ENCODE results near the gene CD58. TPM values are rescaled to one million over a fixed set of nuclear protein-coding genes. Genes with fewer than 3 reads are reported as not detected.

Gene CD58
- total and polyA plus RNA-seq, 3 experiments from 2014 or later: 29.9 to 49.1 (median 30.7) TPM

- Histone ChIP-seq H3K36me3 (ENCODE audit: insufficient read depth, low read length) (no peaks in the 10 kb centered on the region), H3K4me1 (ENCODE audit: insufficient read depth, low read length) (no peaks in the 10 kb centered on the region), H3K9me3 (ENCODE audit: low read length) (no peaks in the 10 kb centered on the region), H3K27ac (ENCODE audit: low read depth, low read length) (no peak overlapping the region), H3K27me3 (ENCODE audit: insufficient read depth, low read length, poor library complexity, severe bottlenecking) (no peaks in the 10 kb centered on the region), H3K4me3 (ENCODE audit: low read length) (no peak overlapping the region)
- POLR2A ChIA-PET: no interaction called here
- no peak overlapping the region for H3K27ac Mint-ChIP-seq
- CTCF ChIA-PET: no interaction called here
- H3K4me3 Mint-ChIP-seq: no peak overlapping the region
- peaks cover 3 to 6% (median 5%) of the 10 kb centered on the region in 3 donors for H3K4me1 Mint-ChIP-seq
- H3K27me3 Mint-ChIP-seq: peaks cover 0 to 12% of the 10 kb centered on the region in 2 donors
- H3K36me3 Mint-ChIP-seq: no peaks in the 10 kb centered on the region
- H3K9me3 Mint-ChIP-seq: no peaks in the 10 kb centered on the region
- no peak for DNase-seq
These were observed 8.5 kb upstream of the CD58 start for GRCh38 chr1:116579259-116579875.

GRCh38 chr1:116578581-116578980, 7.8 kb upstream of the CD58 start:
- no peaks in the 10 kb centered on the region for H3K36me3 ChIP-seq (ENCODE audit: insufficient read depth, low read length)
- ChIA-PET POLR2A (no interaction called here), CTCF (no interaction called here)
- Mint-ChIP-seq H3K27ac (peak overlapping the region in 2 of 8 donors; percentile 3 to 39), H3K9me3 (no peaks in the 10 kb centered on the region), H3K4me1 (peaks cover 3 to 9% (median 5%) of the 10 kb centered on the region in 3 donors), H3K27me3 (peaks cover 0 to 12% of the 10 kb centered on the region in 2 donors), H3K4me3 (no peak overlapping the region), H3K36me3 (no peaks in the 10 kb centered on the region)
- no peak for DNase-seq
- H3K9me3 ChIP-seq (ENCODE audit: low read length): no peaks in the 10 kb centered on the region
- no peak overlapping the region for H3K4me3 ChIP-seq (ENCODE audit: low read length)
- H3K4me1 ChIP-seq (ENCODE audit: insufficient read depth, low read length): no peaks in the 10 kb centered on the region
- H3K27ac ChIP-seq (ENCODE audit: low read depth, low read length): no peak overlapping the region
- H3K27me3 ChIP-seq (ENCODE audit: insufficient read depth, low read length, poor library complexity, severe bottlenecking): no peaks in the 10 kb centered on the region

GRCh38 chr1:116577759-116578314, 7.0 kb upstream of the CD58 start:
- POLR2A ChIA-PET: no interaction called here
- Mint-ChIP-seq H3K4me1 (peaks cover 3 to 9% (median 5%) of the 10 kb centered on the region in 3 donors), H3K4me3 (no peak overlapping the region), H3K36me3 (no peaks in the 10 kb centered on the region), H3K9me3 (no peaks in the 10 kb centered on the region), H3K27ac (no peak overlapping the region), H3K27me3 (peaks cover 0 to 12% of the 10 kb centered on the region in 2 donors)
- Histone ChIP-seq H3K9me3 (ENCODE audit: low read length) (no peaks in the 10 kb centered on the region), H3K27ac (ENCODE audit: low read depth, low read length) (no peak overlapping the region), H3K4me1 (ENCODE audit: insufficient read depth, low read length) (no peaks in the 10 kb centered on the region), H3K4me3 (ENCODE audit: low read length) (no peak overlapping the region), H3K27me3 (ENCODE audit: insufficient read depth, low read length, poor library complexity, severe bottlenecking) (no peaks in the 10 kb centered on the region), H3K36me3 (ENCODE audit: insufficient read depth, low read length) (no peaks in the 10 kb centered on the region)
- DNase-seq: no peak
- CTCF ChIA-PET: no interaction called here

- peaks cover 0 to 5% (median 0%) of the 10 kb centered on the region in 3 donors for H3K36me3 Mint-ChIP-seq
- H3K27ac Mint-ChIP-seq: peak overlapping the region in 1 of 8 donors; percentile 29
- Histone ChIP-seq H3K27ac (ENCODE audit: low read depth, low read length) (no peak overlapping the region), H3K36me3 (ENCODE audit: insufficient read depth, low read length) (no peaks in the 10 kb centered on the region), H3K9me3 (ENCODE audit: low read length) (no peaks in the 10 kb centered on the region), H3K4me1 (ENCODE audit: insufficient read depth, low read length) (peaks cover 9% of the 10 kb centered on the region), H3K27me3 (ENCODE audit: insufficient read depth, low read length, poor library complexity, severe bottlenecking) (no peaks in the 10 kb centered on the region), H3K4me3 (ENCODE audit: low read length) (no peak overlapping the region)
- peaks cover 0 to 12% of the 10 kb centered on the region in 2 donors for H3K27me3 Mint-ChIP-seq
- POLR2A ChIA-PET: no interaction called here
- peak; percentile 16 to 61 (median 36) for DNase-seq
- H3K9me3 Mint-ChIP-seq: no peaks in the 10 kb centered on the region
- peak overlapping the region in 1 of 7 donors; percentile 80 for H3K4me3 Mint-ChIP-seq
- CTCF ChIA-PET: interaction anchor here (0.8 to 2.3 kb wide), 17 partner anchors 9 to 554 kb away, joined by 3 to 14 read pairs (median 4); no protein-coding TSS in a partner anchor
- H3K4me1 Mint-ChIP-seq: peaks cover 11 to 23% (median 21%) of the 10 kb centered on the region in 3 donors
These were observed 3.9 kb upstream of the CD58 start for GRCh38 chr1:116574581-116575291.

GRCh38 chr1:116573431-116574095, 2.7 kb upstream of the CD58 start:
- DNase-seq: no peak
- Mint-ChIP-seq H3K27me3 (peaks cover 0 to 12% of the 10 kb centered on the region in 2 donors), H3K36me3 (peaks cover 0 to 6% (median 0%) of the 10 kb centered on the region in 3 donors), H3K9me3 (no peaks in the 10 kb centered on the region), H3K27ac (peak overlapping the region in 1 of 8 donors; percentile 26), H3K4me1 (peaks cover 23 to 35% (median 33%) of the 10 kb centered on the region in 3 donors), H3K4me3 (peak overlapping the region in 2 of 7 donors; percentile 33 to 39)
- H3K36me3 ChIP-seq (ENCODE audit: insufficient read depth, low read length): no peaks in the 10 kb centered on the region
- H3K27me3 ChIP-seq (ENCODE audit: insufficient read depth, low read length, poor library complexity, severe bottlenecking): no peaks in the 10 kb centered on the region
- POLR2A ChIA-PET: no interaction called here
- H3K9me3 ChIP-seq (ENCODE audit: low read length): no peaks in the 10 kb centered on the region
- H3K4me3 ChIP-seq (ENCODE audit: low read length): no peak overlapping the region
- peaks cover 19% of the 10 kb centered on the region for H3K4me1 ChIP-seq (ENCODE audit: insufficient read depth, low read length)
- CTCF ChIA-PET: interaction anchor here (0.8 to 2.3 kb wide), 12 partner anchors 10 to 555 kb away, joined by 3 to 14 read pairs (median 6); no protein-coding TSS in a partner anchor
- no peak overlapping the region for H3K27ac ChIP-seq (ENCODE audit: low read depth, low read length)

- Mint-ChIP-seq H3K9me3 (no peaks in the 10 kb centered on the region), H3K4me3 (peak overlapping the region in 1 of 7 donors; percentile 87), H3K27me3 (peaks cover 0 to 12% of the 10 kb centered on the region in 2 donors), H3K36me3 (peaks cover 0 to 6% (median 0%) of the 10 kb centered on the region in 3 donors), H3K4me1 (peaks cover 29 to 42% (median 39%) of the 10 kb centered on the region in 3 donors), H3K27ac (peak overlapping the region in 2 of 8 donors; percentile 9 to 40)
- no peak overlapping the region for H3K27ac ChIP-seq (ENCODE audit: low read depth, low read length)
- no peaks in the 10 kb centered on the region for H3K9me3 ChIP-seq (ENCODE audit: low read length)
- POLR2A ChIA-PET: no interaction called here
- H3K36me3 ChIP-seq (ENCODE audit: insufficient read depth, low read length): no peaks in the 10 kb centered on the region
- no peak overlapping the region for H3K4me3 ChIP-seq (ENCODE audit: low read length)
- no peaks in the 10 kb centered on the region for H3K27me3 ChIP-seq (ENCODE audit: insufficient read depth, low read length, poor library complexity, severe bottlenecking)
- DNase-seq: no peak
- H3K4me1 ChIP-seq (ENCODE audit: insufficient read depth, low read length): peaks cover 26% of the 10 kb centered on the region
- CTCF ChIA-PET: interaction anchor here (0.9 to 2.2 kb wide), 3 partner anchors 23 to 434 kb away, joined by 3 to 6 read pairs (median 6); no protein-coding TSS in a partner anchor
These were observed 2.1 kb upstream of the CD58 start for GRCh38 chr1:116572771-116573430.

GRCh38 chr1:116572099-116572498, 1.3 kb upstream of the CD58 start:
- no peaks in the 10 kb centered on the region for H3K27me3 ChIP-seq (ENCODE audit: insufficient read depth, low read length, poor library complexity, severe bottlenecking)
- no peak overlapping the region for H3K27ac ChIP-seq (ENCODE audit: low read depth, low read length)
- H3K9me3 Mint-ChIP-seq: no peaks in the 10 kb centered on the region
- H3K27ac Mint-ChIP-seq: peak overlapping the region in 7 of 8 donors; percentile 9 to 94 (median 88)
- H3K4me3 ChIP-seq (ENCODE audit: low read length): no peak overlapping the region
- peaks cover 30% of the 10 kb centered on the region for H3K4me1 ChIP-seq (ENCODE audit: insufficient read depth, low read length)
- ChIA-PET CTCF (interaction anchor here (2.1 to 2.2 kb wide), 2 partner anchors 57 to 433 kb away, joined by 6 read pairs; no protein-coding TSS in a partner anchor), POLR2A (interaction anchor here (0.8 kb wide), 1 partner anchor 192 kb away, joined by 4 read pairs; no protein-coding TSS in a partner anchor)
- no peak for DNase-seq
- no peaks in the 10 kb centered on the region for H3K36me3 ChIP-seq (ENCODE audit: insufficient read depth, low read length)
- peak overlapping the region; percentile 87 to 97 (median 94) for H3K4me3 Mint-ChIP-seq
- peaks cover 0 to 6% (median 0%) of the 10 kb centered on the region in 3 donors for H3K36me3 Mint-ChIP-seq
- peaks cover 0 to 12% of the 10 kb centered on the region in 2 donors for H3K27me3 Mint-ChIP-seq
- H3K9me3 ChIP-seq (ENCODE audit: low read length): no peaks in the 10 kb centered on the region
- peaks cover 32 to 46% (median 44%) of the 10 kb centered on the region in 3 donors for H3K4me1 Mint-ChIP-seq

Measured in CD8-positive, alpha-beta memory T cell (primary cell).